Measurements from ENCODE around the gene OR6B2.

Gene OR6B2

DNA sequence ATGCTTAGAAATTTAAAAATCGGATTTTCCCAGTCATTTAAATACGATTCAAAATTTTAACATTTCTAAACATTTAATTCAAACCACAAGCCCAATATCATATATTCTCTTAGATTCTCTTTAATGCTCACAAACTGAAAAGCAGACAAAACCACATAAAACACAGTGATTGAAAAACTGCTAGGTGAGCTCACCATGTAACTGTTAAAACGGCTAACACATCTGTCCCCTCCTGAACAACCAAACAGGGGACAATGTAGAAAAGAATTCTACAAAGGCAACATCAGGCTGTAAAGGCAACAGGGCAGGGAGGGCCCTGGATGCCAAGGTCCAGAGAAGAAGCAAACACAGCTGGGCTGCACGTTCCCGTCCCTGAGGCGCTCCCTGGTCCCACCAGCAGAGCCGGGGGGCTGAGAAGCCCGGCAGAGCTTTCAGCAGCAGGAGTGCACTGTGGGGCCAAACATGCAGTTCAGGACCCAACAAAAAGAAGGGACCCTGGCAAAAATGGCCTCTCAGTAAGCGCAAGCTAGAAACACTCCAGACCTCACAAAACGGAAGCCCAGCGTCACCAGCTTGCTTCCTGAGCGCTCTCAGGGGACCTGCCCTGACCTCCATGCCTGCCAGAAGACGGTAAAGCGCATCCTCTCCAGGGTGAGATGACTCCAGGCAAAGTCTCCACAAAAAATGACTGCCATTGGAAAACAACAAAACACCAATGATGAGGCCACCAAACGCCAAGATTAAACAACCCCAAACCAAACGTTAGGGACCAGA, 45.6 kb downstream of the OR6B2 start:
- Histone ChIP-seq H3K27ac (ENCODE audit: insufficient read depth in 1 of 2, low read depth in 1 of 2, low read length in 2 of 2, poor library complexity in 1 of 2, severe bottlenecking in 2 of 2) (no peak overlapping the region), H3K9me3 (ENCODE audit: control extremely low read depth in 1 of 5, control insufficient read depth in 4 of 5, insufficient read depth in 2 of 5, low read depth in 1 of 5, low read length in 4 of 5) (peaks cover 2 to 11% (median 5%) of the 10 kb centered on the region in 5 experiments), H3K27me3 (replicated peaks in 2 of 5; ENCODE audit: control insufficient read depth in 4 of 5, insufficient read depth in 5 of 5, low read length in 4 of 5) (no peaks in the 10 kb centered on the region), H3K36me3 (ENCODE audit: control insufficient read depth in 4 of 4, insufficient read depth in 4 of 4, low read length in 3 of 4) (peaks cover 17 to 76% (median 61%) of the 10 kb centered on the region in 4 experiments), H3K4me3 (ENCODE audit: control insufficient read depth in 1 of 7, extremely low read depth in 1 of 7, insufficient read depth in 4 of 7, low read depth in 2 of 7, low read length in 6 of 7) (no peak overlapping the region), H3K4me1 (ENCODE audit: control extremely low read depth in 1 of 4, control insufficient read depth in 4 of 4, insufficient read depth in 4 of 4, low read length in 3 of 4) (no peaks in the 10 kb centered on the region)
- no peak for DNase-seq
- POLR2A ChIA-PET = no interaction called here
- over 99% methylated on average over 11 of the region's 16 CpGs for WGBS (ENCODE audit: insufficient coverage)
- CTCF ChIA-PET = interaction anchor here (0.7 to 1.7 kb wide), 4 partner anchors 10 to 531 kb away, joined by 3 to 4 read pairs (median 3); no protein-coding TSS in a partner anchor

- Histone ChIP-seq H3K4me1 (ENCODE audit: control extremely low read depth in 1 of 4, control insufficient read depth in 4 of 4, insufficient read depth in 4 of 4, low read length in 3 of 4) (no peaks in the 10 kb centered on the region), H3K9me3 (ENCODE audit: control extremely low read depth in 1 of 5, control insufficient read depth in 4 of 5, insufficient read depth in 2 of 5, low read depth in 1 of 5, low read length in 4 of 5) (peaks cover 2 to 11% (median 5%) of the 10 kb centered on the region in 5 experiments), H3K4me3 (ENCODE audit: control insufficient read depth in 1 of 7, extremely low read depth in 1 of 7, insufficient read depth in 4 of 7, low read depth in 2 of 7, low read length in 6 of 7) (no peak overlapping the region), H3K27ac (ENCODE audit: insufficient read depth in 1 of 2, low read depth in 1 of 2, low read length in 2 of 2, poor library complexity in 1 of 2, severe bottlenecking in 2 of 2) (no peak overlapping the region), H3K36me3 (ENCODE audit: control insufficient read depth in 4 of 4, insufficient read depth in 4 of 4, low read length in 3 of 4) (peaks cover 12 to 75% (median 56%) of the 10 kb centered on the region in 4 experiments), H3K27me3 (replicated peaks in 2 of 5; ENCODE audit: control insufficient read depth in 4 of 5, insufficient read depth in 5 of 5, low read length in 4 of 5) (no peaks in the 10 kb centered on the region)
- 95% methylated on average over 4 of the region's 9 CpGs for WGBS (ENCODE audit: insufficient coverage)
- no peak for DNase-seq
- POLR2A ChIA-PET = no interaction called here
- CTCF ChIA-PET = interaction anchor here (0.7 to 1.7 kb wide), 3 partner anchors 9 to 38 kb away, joined by 3 read pairs; no protein-coding TSS in a partner anchor
Observed at GRCh38 chr2:239983004-239983778, 47.0 kb downstream of the OR6B2 start.
